Measurements from ENCODE around the gene RTL10. TPM values are rescaled to one million over a fixed set of nuclear protein-coding genes. Genes with fewer than 3 reads are reported as not detected.

The RTL10 gene
- polyA plus RNA-seq, 1 of the 3 experiments (the other 2 are of a cell fraction), result 7.8 TPM

- CTCF ChIA-PET, result interaction anchor here (1.5 kb wide), 1 partner anchor 107 kb away, joined by 5 read pairs; no protein-coding TSS in a partner anchor
- peaks cover 8 to 13% of the 10 kb centered on the region in 2 experiments; a peak in 3 of 4 replicates for H3K4me1 ChIP-seq (ENCODE audit: control insufficient read depth in 1 of 2, insufficient read depth in 2 of 2, low read depth in 1 of 2, low read length in 1 of 2)
- H3K27ac ChIP-seq (ENCODE audit: low read depth in 2 of 2, low read length in 1 of 2), result no peak overlapping the region
Observed at GRCh38 chr22:19837915-19838314, 16.8 kb downstream of the RTL10 start.

DNA sequence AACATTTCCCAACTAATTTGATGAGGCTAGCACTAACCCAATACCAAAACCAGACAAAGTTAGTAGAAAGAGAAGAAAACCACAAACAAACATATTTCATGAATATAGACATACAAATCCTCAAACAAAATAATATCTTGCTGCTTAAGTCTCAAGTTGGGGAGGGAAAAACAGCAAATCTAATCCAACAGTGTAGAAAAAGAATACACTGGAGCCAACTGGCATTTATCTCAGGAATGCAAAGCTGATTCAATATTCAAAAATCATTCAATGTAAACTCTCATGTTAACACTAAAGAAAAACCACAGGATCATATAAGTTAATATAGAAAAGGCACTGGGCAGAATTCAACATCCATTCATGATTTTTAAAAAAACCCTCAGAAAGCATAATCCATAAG is 18.2 kb downstream of the RTL10 start:
- Histone ChIP-seq H3K4me2 (no peak overlapping the region), H3K27ac (ENCODE audit: low read depth in 2 of 2, low read length in 1 of 2) (no peak overlapping the region), H3K79me2 (ENCODE audit: insufficient read depth) (0 out of 2 replicates have a peak, but pooled peaks cover 3% of the 10 kb centered on the region), H3F3A (replicated peaks; ENCODE audit: insufficient read depth) (peaks cover 3% of the 10 kb centered on the region), H2AFZ (ENCODE audit: low read depth) (no peak overlapping the region), H3K27me3 (ENCODE audit: insufficient read depth) (no peaks in the 10 kb centered on the region), H3K9me3 (no peaks in the 10 kb centered on the region), H4K20me1 (ENCODE audit: insufficient read depth) (no peaks in the 10 kb centered on the region), H3K4me3 (ENCODE audit: low read depth in 2 of 2, low read length in 1 of 2) (no peak overlapping the region), H3K4me1 (ENCODE audit: control insufficient read depth in 1 of 2, insufficient read depth in 2 of 2, low read depth in 1 of 2, low read length in 1 of 2) (no peaks in the 10 kb centered on the region; a peak in 1 of 4 replicates), H3K9ac (no peak overlapping the region), H3K36me3 (replicated peaks in 1 of 2; ENCODE audit: control insufficient read depth in 1 of 2, insufficient read depth in 2 of 2, low read length in 1 of 2) (peaks cover 0 to 8% of the 10 kb centered on the region in 2 experiments), H3K9me2 (no peaks in the 10 kb centered on the region)
- CTCF ChIA-PET, result interaction anchor here (0.6 to 1.5 kb wide), 2 partner anchors 106 to 406 kb away, joined by 3 to 5 read pairs; no protein-coding TSS in a partner anchor
- TF ChIP-seq NRF1 (IDR thresholded peaks at IDR 0.05; ENCODE audit: low read depth, low read length) (no peak), REST (IDR thresholded peaks at IDR 0.05; ENCODE audit: low read depth, low read length) (no peak), EZH2phosphoT487 (IDR thresholded peaks at IDR 0.05; ENCODE audit: borderline replicate concordance, low read depth) (no peak), RAD21 (IDR thresholded peaks at IDR 0.05; ENCODE audit: low read length) (no peak), FOXM1 (IDR thresholded peaks at IDR 0.05; ENCODE audit: low read depth) (no peak)
- TF ChIP-seq, protein P1, sequence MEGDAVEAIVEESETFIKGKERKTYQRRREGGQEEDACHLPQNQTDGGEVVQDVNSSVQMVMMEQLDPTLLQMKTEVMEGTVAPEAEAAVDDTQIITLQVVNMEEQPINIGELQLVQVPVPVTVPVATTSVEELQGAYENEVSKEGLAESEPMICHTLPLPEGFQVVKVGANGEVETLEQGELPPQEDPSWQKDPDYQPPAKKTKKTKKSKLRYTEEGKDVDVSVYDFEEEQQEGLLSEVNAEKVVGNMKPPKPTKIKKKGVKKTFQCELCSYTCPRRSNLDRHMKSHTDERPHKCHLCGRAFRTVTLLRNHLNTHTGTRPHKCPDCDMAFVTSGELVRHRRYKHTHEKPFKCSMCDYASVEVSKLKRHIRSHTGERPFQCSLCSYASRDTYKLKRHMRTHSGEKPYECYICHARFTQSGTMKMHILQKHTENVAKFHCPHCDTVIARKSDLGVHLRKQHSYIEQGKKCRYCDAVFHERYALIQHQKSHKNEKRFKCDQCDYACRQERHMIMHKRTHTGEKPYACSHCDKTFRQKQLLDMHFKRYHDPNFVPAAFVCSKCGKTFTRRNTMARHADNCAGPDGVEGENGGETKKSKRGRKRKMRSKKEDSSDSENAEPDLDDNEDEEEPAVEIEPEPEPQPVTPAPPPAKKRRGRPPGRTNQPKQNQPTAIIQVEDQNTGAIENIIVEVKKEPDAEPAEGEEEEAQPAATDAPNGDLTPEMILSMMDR (IDR thresholded peaks at IDR 0.05), result no peak
- no peak for DNase-seq
- POLR2A ChIA-PET, result no interaction called here

More at GRCh38 chr22:19837915-19838314, 16.8 kb downstream of the RTL10 start:
- Histone ChIP-seq H3K4me3 (ENCODE audit: low read depth in 2 of 2, low read length in 1 of 2) (no peak overlapping the region), H3K9ac (no peak overlapping the region), H3K36me3 (replicated peaks in 1 of 2; ENCODE audit: control insufficient read depth in 1 of 2, insufficient read depth in 2 of 2, low read length in 1 of 2) (peaks cover 0 to 8% of the 10 kb centered on the region in 2 experiments), H3K27me3 (ENCODE audit: insufficient read depth) (no peaks in the 10 kb centered on the region), H3K9me3 (no peaks in the 10 kb centered on the region), H3F3A (replicated peaks; ENCODE audit: insufficient read depth) (peaks cover 3% of the 10 kb centered on the region), H3K79me2 (ENCODE audit: insufficient read depth) (peaks cover 5% of the 10 kb centered on the region; the same call in 1 of the 2 replicates), H3K4me2 (no peak overlapping the region), H2AFZ (ENCODE audit: low read depth) (no peak overlapping the region), H3K9me2 (no peaks in the 10 kb centered on the region), H4K20me1 (ENCODE audit: insufficient read depth) (no peaks in the 10 kb centered on the region)
- POLR2A ChIA-PET, result interaction anchor here (0.9 kb wide), 1 partner anchor 17 kb away, joined by 3 read pairs; the partner anchor contains the start of genes GNB1L and RTL10
- DNase-seq, result no peak
- WGBS (ENCODE audit: low lambda C conversion rate), result 97% methylated on average over 6 of the region's 6 CpGs
- no peak for TF ChIP-seq EP300 (IDR thresholded peaks at IDR 0.05; ENCODE audit: borderline replicate concordance in 1 of 2, low read depth in 1 of 2, low read length in 1 of 2)
- TF ChIP-seq TCF12 (IDR thresholded peaks at IDR 0.05), result no peak
- TF ChIP-seq, protein P2, sequence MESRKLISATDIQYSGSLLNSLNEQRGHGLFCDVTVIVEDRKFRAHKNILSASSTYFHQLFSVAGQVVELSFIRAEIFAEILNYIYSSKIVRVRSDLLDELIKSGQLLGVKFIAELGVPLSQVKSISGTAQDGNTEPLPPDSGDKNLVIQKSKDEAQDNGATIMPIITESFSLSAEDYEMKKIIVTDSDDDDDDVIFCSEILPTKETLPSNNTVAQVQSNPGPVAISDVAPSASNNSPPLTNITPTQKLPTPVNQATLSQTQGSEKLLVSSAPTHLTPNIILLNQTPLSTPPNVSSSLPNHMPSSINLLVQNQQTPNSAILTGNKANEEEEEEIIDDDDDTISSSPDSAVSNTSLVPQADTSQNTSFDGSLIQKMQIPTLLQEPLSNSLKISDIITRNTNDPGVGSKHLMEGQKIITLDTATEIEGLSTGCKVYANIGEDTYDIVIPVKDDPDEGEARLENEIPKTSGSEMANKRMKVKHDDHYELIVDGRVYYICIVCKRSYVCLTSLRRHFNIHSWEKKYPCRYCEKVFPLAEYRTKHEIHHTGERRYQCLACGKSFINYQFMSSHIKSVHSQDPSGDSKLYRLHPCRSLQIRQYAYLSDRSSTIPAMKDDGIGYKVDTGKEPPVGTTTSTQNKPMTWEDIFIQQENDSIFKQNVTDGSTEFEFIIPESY (IDR thresholded peaks at IDR 0.05; ENCODE audit: borderline replicate concordance, low read depth), result no peak
- TF ChIP-seq GABPA (IDR thresholded peaks at IDR 0.05; ENCODE audit: low read depth), result no peak
